ENCODE measurements around the gene DDAH1. TPM values are rescaled to one million over a fixed set of nuclear protein-coding genes. Genes with fewer than 3 reads are reported as not detected.

The DDAH1 gene
- total RNA-seq, 1 experiment from 2014 or later: 87.9 TPM

DNA sequence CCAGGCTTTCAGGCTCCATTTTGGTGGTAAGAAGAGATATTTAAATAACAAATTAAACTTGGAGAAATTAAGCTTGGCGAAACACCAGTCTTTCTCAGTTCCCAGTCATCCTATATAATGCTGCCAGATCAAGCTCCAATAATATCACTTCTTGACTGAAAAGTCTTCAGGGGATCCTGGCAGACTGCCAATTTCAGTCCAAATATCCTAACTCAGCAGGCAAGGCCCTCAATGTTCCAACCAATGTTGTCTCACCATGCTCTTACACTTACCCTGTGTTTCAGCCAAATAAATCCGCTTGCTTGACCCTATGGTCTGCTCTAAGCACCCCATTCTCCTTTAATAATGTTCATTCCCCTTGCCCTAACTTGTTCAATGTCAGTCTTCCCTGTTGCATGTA, 148.6 kb downstream of the DDAH1 start:
- TF ChIP-seq, protein P1, sequence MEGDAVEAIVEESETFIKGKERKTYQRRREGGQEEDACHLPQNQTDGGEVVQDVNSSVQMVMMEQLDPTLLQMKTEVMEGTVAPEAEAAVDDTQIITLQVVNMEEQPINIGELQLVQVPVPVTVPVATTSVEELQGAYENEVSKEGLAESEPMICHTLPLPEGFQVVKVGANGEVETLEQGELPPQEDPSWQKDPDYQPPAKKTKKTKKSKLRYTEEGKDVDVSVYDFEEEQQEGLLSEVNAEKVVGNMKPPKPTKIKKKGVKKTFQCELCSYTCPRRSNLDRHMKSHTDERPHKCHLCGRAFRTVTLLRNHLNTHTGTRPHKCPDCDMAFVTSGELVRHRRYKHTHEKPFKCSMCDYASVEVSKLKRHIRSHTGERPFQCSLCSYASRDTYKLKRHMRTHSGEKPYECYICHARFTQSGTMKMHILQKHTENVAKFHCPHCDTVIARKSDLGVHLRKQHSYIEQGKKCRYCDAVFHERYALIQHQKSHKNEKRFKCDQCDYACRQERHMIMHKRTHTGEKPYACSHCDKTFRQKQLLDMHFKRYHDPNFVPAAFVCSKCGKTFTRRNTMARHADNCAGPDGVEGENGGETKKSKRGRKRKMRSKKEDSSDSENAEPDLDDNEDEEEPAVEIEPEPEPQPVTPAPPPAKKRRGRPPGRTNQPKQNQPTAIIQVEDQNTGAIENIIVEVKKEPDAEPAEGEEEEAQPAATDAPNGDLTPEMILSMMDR (IDR thresholded peaks at IDR 0.05; ENCODE audit: insufficient read depth in 1 of 2, low read depth in 1 of 2, low read length in 1 of 2, severe bottlenecking in 1 of 2, unreplicated experiment in 1 of 2): no peak
- H3K27me3 Mint-ChIP-seq (ENCODE audit: insufficient read depth, unreplicated experiment): no peaks in the 10 kb centered on the region
- POLR2A ChIA-PET: no interaction called here

DNA sequence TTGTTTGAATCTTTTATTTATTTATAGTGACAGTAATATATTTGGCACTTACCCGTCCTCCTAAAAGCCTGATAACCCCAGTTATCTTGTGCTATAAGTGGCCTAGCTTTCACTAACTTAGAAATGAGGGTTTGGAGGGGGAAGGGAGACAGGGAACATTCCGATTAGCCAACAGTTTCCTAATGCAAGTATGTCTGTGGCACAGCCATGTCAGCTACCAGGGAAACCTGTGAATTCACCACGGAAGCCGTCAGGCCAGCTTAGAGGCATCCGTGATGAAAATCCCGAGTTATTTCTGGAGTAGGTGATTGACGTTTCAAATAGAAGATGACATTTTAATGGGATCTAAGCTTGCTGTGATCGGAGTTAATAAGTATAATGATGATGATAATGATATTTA, 149.2 kb downstream of the DDAH1 start:
- Mint-ChIP-seq H3K4me1 (ENCODE audit: low read depth, unreplicated experiment) (peaks cover 16% of the 10 kb centered on the region), H3K4me3 (ENCODE audit: unreplicated experiment) (no peak overlapping the region), H3K36me3 (ENCODE audit: insufficient read depth, unreplicated experiment) (peaks cover 5% of the 10 kb centered on the region), H3K9me3 (ENCODE audit: unreplicated experiment) (no peaks in the 10 kb centered on the region), H3K27me3 (ENCODE audit: insufficient read depth, unreplicated experiment) (no peaks in the 10 kb centered on the region), H3K27ac (ENCODE audit: unreplicated experiment) (no peak overlapping the region)
- ChIA-PET CTCF (no interaction called here), POLR2A (no interaction called here)
- no TSS peak for BruUV-seq (replicated peaks)
- intact Hi-C loops (cut with micrococcal nuclease; ENCODE audit: unreplicated experiment): no loop called here
- no peak overlapping the region for H3K4me3 ChIP-seq (ENCODE audit: low read depth, low read length)
- no peaks in the 10 kb centered on the region for H3K36me3 ChIP-seq (ENCODE audit: control insufficient read depth, insufficient read depth, low read length)
- DNase-seq: no peak
- no peaks in the 10 kb centered on the region for H3K27me3 ChIP-seq (replicated peaks; ENCODE audit: control insufficient read depth, insufficient read depth, low read length)
- H3K4me1 ChIP-seq: peaks cover 17% of the 10 kb centered on the region
- no peaks in the 10 kb centered on the region for H3K9me3 ChIP-seq
- TF ChIP-seq, protein P1 (IDR thresholded peaks at IDR 0.05; ENCODE audit: insufficient read depth in 1 of 2, low read depth in 1 of 2, low read length in 1 of 2, severe bottlenecking in 1 of 2, unreplicated experiment in 1 of 2): no peak

More for the DNA sequence above, 148.6 kb downstream of the DDAH1 start:
- intact Hi-C loops (cut with micrococcal nuclease; ENCODE audit: unreplicated experiment): no loop called here
- no peak for DNase-seq
- no peak overlapping the region for H3K4me3 Mint-ChIP-seq (ENCODE audit: unreplicated experiment)
- peaks cover 5% of the 10 kb centered on the region for H3K36me3 Mint-ChIP-seq (ENCODE audit: insufficient read depth, unreplicated experiment)
- H3K4me1 ChIP-seq: peaks cover 19% of the 10 kb centered on the region
- H3K4me3 ChIP-seq (ENCODE audit: low read depth, low read length): no peak overlapping the region
- CTCF ChIA-PET: no interaction called here
- no peaks in the 10 kb centered on the region for H3K9me3 ChIP-seq
- no peaks in the 10 kb centered on the region for H3K9me3 Mint-ChIP-seq (ENCODE audit: unreplicated experiment)
- no peak overlapping the region for H3K27ac Mint-ChIP-seq (ENCODE audit: unreplicated experiment)
- no peaks in the 10 kb centered on the region for H3K36me3 ChIP-seq (ENCODE audit: control insufficient read depth, insufficient read depth, low read length)
- H3K27me3 ChIP-seq (replicated peaks; ENCODE audit: control insufficient read depth, insufficient read depth, low read length): no peaks in the 10 kb centered on the region
- BruUV-seq (replicated peaks): no TSS peak
- peaks cover 19% of the 10 kb centered on the region for H3K4me1 Mint-ChIP-seq (ENCODE audit: low read depth, unreplicated experiment)

GRCh38 chr1:85314726-85315125, 150.2 kb downstream of the DDAH1 start:
- no peaks in the 10 kb centered on the region for H3K27me3 ChIP-seq (replicated peaks; ENCODE audit: control insufficient read depth, insufficient read depth, low read length)
- TF ChIP-seq, protein P1 (IDR thresholded peaks at IDR 0.05; ENCODE audit: insufficient read depth in 1 of 2, low read depth in 1 of 2, low read length in 1 of 2, severe bottlenecking in 1 of 2, unreplicated experiment in 1 of 2): no peak
- Mint-ChIP-seq H3K4me1 (ENCODE audit: low read depth, unreplicated experiment) (peaks cover 5% of the 10 kb centered on the region), H3K9me3 (ENCODE audit: unreplicated experiment) (no peaks in the 10 kb centered on the region), H3K27me3 (ENCODE audit: insufficient read depth, unreplicated experiment) (no peaks in the 10 kb centered on the region), H3K27ac (ENCODE audit: unreplicated experiment) (no peak overlapping the region), H3K36me3 (ENCODE audit: insufficient read depth, unreplicated experiment) (peaks cover 5% of the 10 kb centered on the region), H3K4me3 (ENCODE audit: unreplicated experiment) (no peak overlapping the region)
- no peak for DNase-seq
- peaks cover 9% of the 10 kb centered on the region for H3K4me1 ChIP-seq
- no peaks in the 10 kb centered on the region for H3K36me3 ChIP-seq (ENCODE audit: control insufficient read depth, insufficient read depth, low read length)
- no peak overlapping the region for H3K4me3 ChIP-seq (ENCODE audit: low read depth, low read length)
- CTCF ChIA-PET: no interaction called here
- intact Hi-C loops (cut with micrococcal nuclease; ENCODE audit: unreplicated experiment): no loop called here
- no TSS peak for BruUV-seq (replicated peaks)
- H3K9me3 ChIP-seq: no peaks in the 10 kb centered on the region
- POLR2A ChIA-PET: no interaction called here

All from Caco-2 (cell line).